GM10847 (cell line): ENCODE results near the gene CUEDC2.
A peak's percentile ranks its signal among the peaks of the same experiment; 100 is the strongest.

Experiments used
- POLR2A ChIP-seq: IDR thresholded peaks from 2 replicates; pipeline ENCODE4 v1.6.1; 2011; ENCODE audit not compliant: insufficient read length; ENCODE audit errors: extremely low read depth

CUEDC2 gene

DNA sequence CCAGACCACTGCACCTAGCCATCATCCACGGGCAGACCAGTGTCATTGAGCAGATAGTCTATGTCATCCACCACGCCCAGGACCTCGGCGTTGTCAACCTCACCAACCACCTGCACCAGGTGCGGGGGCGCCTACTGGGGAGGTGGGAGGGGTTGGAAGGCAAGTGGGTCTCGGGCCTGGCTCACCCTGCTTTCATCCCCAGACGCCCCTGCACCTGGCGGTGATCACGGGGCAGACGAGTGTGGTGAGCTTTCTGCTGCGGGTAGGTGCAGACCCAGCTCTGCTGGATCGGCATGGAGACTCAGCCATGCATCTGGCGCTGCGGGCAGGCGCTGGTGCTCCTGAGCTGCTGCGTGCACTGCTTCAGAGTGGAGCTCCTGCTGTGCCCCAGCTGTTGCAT, 32.3 kb downstream of the CUEDC2 start:
- no peak for TF ChIP-seq POLR2A

DNA sequence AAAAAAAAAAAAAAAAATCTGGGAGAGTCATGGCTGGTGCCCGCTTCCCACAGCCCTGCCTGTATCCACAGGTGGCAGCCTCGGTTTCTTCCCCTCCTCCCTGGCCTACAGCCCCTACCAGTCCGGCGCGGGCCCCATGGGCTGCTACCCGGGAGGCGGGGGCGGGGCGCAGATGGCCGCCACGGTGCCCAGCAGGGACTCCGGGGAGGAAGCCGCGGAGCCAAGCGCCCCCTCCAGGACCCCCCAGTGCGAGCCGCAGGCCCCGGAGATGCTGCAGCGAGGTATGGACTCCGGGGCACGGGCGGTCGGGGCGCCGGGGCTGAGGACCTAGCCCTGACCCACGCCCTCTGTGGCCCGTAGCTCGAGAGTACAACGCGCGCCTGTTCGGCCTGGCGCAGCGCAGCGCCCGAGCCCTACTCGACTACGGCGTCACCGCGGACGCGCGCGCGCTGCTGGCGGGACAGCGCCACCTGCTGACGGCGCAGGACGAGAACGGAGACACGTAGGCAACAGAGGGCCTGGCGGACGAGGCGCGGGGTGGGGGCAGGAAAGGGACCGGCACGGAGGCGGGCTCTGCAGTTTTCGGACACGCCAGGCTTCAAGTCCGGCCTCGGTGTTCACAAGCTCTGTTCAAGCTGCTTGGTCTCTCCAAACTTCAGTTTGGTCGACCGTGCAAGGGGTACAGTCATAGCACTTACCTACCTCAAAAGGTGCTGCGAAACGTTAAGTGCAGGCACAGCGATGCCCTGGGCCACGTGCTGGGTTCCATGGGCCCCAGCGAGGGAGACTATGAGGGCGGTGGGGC, 33.0 kb downstream of the CUEDC2 start:
- peak; percentile 40 for TF ChIP-seq POLR2A

GRCh38 chr10:102398172-102399020, 34.0 kb downstream of the CUEDC2 start:
- no peak for TF ChIP-seq POLR2A

DNA sequence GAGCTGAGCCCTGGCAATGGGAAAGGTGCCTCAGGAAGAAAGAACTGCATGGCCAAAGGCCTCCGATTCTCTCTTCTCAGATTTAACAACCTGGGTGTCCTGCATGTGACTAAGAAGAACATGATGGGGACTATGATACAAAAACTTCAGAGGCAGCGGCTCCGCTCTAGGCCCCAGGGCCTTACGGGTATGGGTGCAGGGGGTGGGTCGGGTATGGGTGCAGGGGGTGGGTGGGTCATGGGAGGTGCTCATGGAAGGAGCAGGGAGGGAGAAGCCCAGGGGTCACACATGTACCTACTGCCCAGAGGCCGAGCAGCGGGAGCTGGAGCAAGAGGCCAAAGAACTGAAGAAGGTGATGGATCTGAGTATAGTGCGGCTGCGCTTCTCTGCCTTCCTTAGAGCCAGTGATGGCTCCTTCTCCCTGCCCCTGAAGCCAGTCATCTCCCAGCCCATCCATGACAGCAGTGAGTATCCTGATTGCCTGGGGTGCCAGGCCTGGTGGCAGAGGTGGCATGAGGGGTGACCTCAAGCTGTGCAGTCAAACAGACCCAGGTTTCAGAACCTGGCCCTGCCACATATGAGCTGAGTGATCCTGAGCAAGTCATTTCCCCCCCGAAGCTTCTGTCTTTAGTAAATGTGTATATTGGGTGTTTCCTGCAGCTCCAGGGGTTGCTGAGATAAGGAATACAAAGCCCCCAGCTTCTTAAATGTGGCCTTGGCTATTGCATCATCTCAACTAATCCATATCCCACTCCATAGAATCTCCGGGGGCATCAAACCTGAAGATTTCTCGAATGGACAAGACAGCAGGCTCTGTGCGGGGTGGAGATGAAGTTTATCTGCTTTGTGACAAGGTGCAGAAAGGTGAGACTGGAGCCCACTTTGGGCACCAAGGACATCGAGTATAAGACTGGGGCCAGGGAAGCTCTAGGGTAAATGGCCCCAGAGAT, 34.9 kb downstream of the CUEDC2 start:
- no peak for TF ChIP-seq POLR2A

GRCh38 chr10:102396730-102397151, 35.6 kb downstream of the CUEDC2 start:
- no peak for TF ChIP-seq POLR2A

- TF ChIP-seq POLR2A, result no peak
Observed at GRCh38 chr10:102396317-102396650, 36.1 kb downstream of the CUEDC2 start.

- TF ChIP-seq POLR2A, result peak; percentile 33
Observed at GRCh38 chr10:102395400-102396316, 36.7 kb downstream of the CUEDC2 start, which contains the start of gene NFKB2. Gene NFKB2, plus strand, starts transcription at chr10:102395705. Its CDS starts 255 bp downstream, at chr10:102395960.

GRCh38 chr10:102394801-102395399, 37.5 kb downstream of the CUEDC2 start:
- peak; percentile 1 for TF ChIP-seq POLR2A

DNA sequence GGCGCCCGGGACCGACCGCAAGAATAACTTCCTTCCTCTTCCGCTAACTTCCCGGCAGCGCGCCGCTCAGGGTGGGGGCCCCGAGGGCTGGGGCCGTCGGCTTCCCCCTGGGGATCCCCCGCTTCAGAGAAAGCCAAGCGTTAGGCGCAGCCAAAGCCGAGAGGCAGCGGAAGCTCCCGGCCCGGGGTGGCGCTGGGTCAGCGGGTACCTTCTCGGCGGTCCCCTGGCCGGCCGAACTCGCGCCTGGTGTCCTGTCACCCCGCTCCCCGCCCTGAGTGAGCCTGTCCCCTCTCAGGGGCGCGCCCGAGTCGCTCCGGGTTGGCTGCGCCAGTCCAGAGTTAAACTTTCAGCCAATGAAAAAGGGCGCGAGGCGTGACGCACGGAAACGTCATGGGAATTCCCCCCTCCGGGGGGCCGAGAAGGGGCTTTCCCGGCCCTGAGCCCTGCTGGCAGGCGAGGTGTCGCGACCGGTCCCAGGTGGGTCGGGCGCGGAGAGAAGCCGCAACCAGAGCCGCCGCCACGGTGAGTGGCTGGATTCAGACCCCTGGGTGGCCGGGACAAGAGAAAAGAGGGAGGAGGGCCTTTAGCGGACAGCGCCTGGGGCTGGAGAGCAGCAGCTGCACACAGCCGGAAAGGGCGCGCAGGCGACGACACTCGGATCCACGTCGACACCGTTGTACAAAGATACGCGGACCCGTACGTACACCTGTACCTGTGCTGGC, 38.1 kb downstream of the CUEDC2 start:
- TF ChIP-seq POLR2A, result peak; percentile 76

GRCh38 chr10:102393411-102394078, 38.8 kb downstream of the CUEDC2 start:
- TF ChIP-seq POLR2A, result no peak

GRCh38 chr10:102392306-102392705, 40.1 kb downstream of the CUEDC2 start:
- TF ChIP-seq POLR2A, result no peak

DNA sequence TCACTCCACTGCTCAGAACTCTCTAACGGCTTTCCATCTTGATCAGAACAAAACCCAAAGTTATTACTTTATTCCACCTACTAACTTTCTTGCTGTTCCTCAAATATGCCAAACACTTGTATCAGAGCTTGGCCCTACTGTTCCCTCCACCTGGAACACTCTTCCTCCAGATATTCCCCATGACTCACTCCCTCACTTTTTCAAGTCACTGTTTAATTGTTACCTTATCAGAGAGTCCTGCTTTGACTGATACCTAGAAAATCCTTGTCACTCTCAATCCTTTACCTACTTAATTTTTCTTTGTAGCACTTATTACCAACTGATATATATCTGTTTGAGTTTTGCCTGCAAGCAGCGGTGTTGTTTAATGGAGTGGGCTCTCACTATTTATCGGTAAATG, 42.5 kb downstream of the CUEDC2 start:
- TF ChIP-seq POLR2A, result no peak

DNA sequence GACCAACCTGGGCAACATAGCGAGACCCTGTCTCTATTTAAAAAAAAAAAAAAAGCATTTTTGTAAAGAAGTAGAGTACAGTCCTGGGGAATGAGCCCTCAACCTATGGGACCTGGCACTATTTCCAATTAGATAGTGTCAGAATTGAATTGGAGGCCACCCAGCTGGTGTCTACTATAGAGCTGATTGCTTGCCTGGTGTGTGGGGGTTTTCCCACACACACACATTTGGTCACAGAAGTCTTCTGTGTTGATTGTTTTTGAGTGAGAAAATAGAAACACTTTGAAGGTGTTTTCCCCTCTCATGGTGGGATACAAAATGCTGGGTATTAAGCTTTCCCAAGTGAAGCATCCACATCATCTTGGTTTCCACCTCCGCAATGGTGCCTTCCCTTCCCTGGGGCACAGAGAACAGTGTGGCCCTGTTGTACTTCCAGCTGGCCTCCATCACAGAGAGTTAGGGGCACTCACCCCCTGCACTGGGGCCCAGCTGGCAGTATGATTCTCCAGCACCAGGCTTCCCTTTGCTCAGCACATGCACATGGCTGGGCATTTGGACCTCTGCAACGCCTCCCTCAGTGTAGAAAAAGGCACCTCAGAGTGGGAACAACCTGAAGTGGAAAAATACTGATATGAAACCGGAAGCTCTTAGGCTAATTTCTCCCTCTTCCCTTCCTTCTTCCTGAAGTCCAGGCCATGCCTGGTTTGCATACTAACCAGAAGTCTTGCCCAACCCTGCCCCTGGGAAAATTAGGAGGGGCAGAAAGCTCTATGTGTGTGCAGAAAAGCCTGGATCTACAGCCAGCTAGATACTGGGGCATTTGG, 47.6 kb downstream of the CUEDC2 start:
- no peak for TF ChIP-seq POLR2A
